OCI-LY7 (cell line): ENCODE data around the gene SH3BGR.

Experiments
- CTCF ChIP-seq: fragments of 200-600 bp; sonication (generic); conservative IDR thresholded peaks from 2 replicates; pipeline ENCODE4 v1.5.1; 2014; ENCODE audit warnings: mild to moderate bottlenecking, antibody characterized with exemption, low read length, moderate library complexity, mixed read lengths
- EZH2phosphoT487 ChIP-seq: fragments of 200-600 bp; sonication (generic); IDR thresholded peaks from 2 replicates; pipeline ENCODE4 v1.6.1; 2018; ENCODE audit warnings: low read depth, borderline replicate concordance, mild to moderate bottlenecking, mixed run types, antibody characterized with exemption, low read length, moderate library complexity, mixed read lengths

GRCh38 chr21:39481886-39482285 lies 30.1 kb downstream of the SH3BGR start:
- TF ChIP-seq CTCF: no peak
- no peak for TF ChIP-seq EZH2phosphoT487
